Measurements from ENCODE around the gene THAP9.
"Not testable (repeated sequence)": the region's sequence is repeated elsewhere in the genome, so short reads cannot be mapped to it uniquely, and the experiment has no call there.

The THAP9 gene

GRCh38 chr4:82913305-82913704, 12.8 kb downstream of the THAP9 start:
- Histone ChIP-seq H3K36me3 (peaks cover 64% of the 10 kb centered on the region), H4K20me1 (no peaks in the 10 kb centered on the region)

GRCh38 chr4:82913968-82914367, 13.4 kb downstream of the THAP9 start:
- H3K9ac ChIP-seq, H3K4me3 ChIP-seq, H3K4me2 ChIP-seq, H3K27ac ChIP-seq, H3K9me3 ChIP-seq, H3K4me1 ChIP-seq, H3K27me3 ChIP-seq, H4K20me1 ChIP-seq: not testable (repeated sequence)
- H3K36me3 ChIP-seq = peaks cover 60% of the 10 kb centered on the region

More at GRCh38 chr4:82913305-82913704, 12.8 kb downstream of the THAP9 start:
- Histone ChIP-seq H3K4me2 (no peak overlapping the region), H3K27me3 (no peaks in the 10 kb centered on the region), H3K9ac (no peak overlapping the region), H3K27ac (no peak overlapping the region), H3K9me3 (no peaks in the 10 kb centered on the region), H3K4me1 (no peaks in the 10 kb centered on the region), H3K4me3 (no peak overlapping the region)
- TF ChIP-seq Cebpa-rat (IDR thresholded peaks at IDR 0.05) = no peak

- Histone ChIP-seq H3K4me3 (no peak overlapping the region), H3K27ac (no peak overlapping the region), H4K20me1 (no peaks in the 10 kb centered on the region), H3K4me2 (no peak overlapping the region), H3K9ac (no peak overlapping the region), H3K9me3 (no peaks in the 10 kb centered on the region), H3K4me1 (no peaks in the 10 kb centered on the region), H3K36me3 (peaks cover 54% of the 10 kb centered on the region), H3K27me3 (no peaks in the 10 kb centered on the region)
- TF ChIP-seq Cebpa-rat (IDR thresholded peaks at IDR 0.05) = no peak
These were observed 17.6 kb downstream of the THAP9 start for GRCh38 chr4:82918091-82918490.

GRCh38 chr4:82919386-82919785, 18.9 kb downstream of the THAP9 start:
- Histone ChIP-seq H3K4me3 (no peak overlapping the region), H3K4me2 (no peak overlapping the region), H3K9me3 (no peaks in the 10 kb centered on the region), H3K27ac (no peak overlapping the region), H3K9ac (no peak overlapping the region), H4K20me1 (no peaks in the 10 kb centered on the region), H3K4me1 (no peaks in the 10 kb centered on the region), H3K27me3 (no peaks in the 10 kb centered on the region), H3K36me3 (peaks cover 51% of the 10 kb centered on the region)
- no peak for TF ChIP-seq Cebpa-rat (IDR thresholded peaks at IDR 0.05)

DNA sequence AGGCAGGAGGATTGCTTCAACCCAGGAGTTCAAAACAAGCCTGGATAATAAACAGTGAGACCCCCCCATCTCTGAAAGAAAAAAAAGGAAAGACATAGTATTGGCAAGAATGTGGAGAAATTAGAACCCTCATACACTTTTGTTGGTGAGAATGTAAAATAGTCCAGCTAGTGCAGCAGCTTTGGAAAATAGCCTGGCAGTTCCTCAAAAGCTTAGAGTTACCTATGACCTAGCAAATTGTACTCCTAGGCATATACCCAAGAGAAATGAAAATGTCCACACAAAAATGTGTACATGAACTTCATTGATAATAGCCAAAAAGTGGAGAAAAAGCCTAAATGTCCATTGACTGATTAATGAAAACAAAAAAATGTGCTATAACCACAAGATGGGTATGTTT, 21.3 kb downstream of the THAP9 start:
- H3K4me3 ChIP-seq = no peak overlapping the region
- H3K36me3 ChIP-seq = peaks cover 38% of the 10 kb centered on the region
- no peak overlapping the region for H3K9ac ChIP-seq
- no peak for TF ChIP-seq Cebpa-rat (IDR thresholded peaks at IDR 0.05)
- H3K9me3 ChIP-seq = no peaks in the 10 kb centered on the region
- no peak overlapping the region for H3K27ac ChIP-seq
- H3K4me2 ChIP-seq = no peak overlapping the region
- H4K20me1 ChIP-seq = no peaks in the 10 kb centered on the region
- no peaks in the 10 kb centered on the region for H3K27me3 ChIP-seq
- no peaks in the 10 kb centered on the region for H3K4me1 ChIP-seq

DNA sequence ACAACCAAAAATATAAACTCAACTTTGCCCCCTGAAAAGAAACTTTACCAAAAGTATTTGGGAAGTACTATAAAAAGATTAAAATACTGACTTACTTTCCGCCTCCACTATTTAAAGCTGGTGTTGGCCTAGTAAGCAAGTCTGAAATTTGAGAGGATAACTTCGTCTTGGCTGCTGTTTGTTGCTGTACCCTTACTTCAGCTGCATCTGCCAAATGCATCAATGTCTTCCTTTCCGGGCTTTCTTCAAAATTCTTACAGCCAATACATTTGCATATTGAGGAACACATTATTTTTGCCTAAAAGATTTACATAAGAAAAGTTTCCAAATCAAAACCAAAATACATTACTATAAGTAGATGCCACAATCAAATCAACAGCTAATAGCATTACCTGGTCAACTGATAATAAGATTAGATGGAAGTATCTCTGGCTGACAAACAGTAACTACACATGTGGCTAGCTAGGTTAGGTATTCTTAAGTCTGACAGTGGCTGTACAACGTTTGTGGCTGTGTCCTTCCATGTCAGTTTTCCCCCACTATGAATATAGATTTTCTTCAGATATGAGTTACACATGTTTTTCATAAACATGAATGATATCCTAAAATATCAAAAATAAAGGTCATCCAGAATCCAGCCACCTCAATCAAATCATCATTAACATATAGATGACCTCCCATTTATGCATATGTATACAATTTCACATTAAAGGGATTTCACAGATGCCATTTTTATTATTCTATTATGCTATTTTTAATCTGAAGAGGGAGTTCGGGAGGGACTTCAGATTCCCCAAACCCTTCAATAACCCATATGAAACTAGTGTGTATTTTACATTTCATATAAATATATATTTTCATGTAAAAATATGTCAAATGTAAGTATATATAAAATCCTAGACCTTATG, 30.6 kb downstream of the THAP9 start:
- no peak for TF ChIP-seq Cebpa-rat (IDR thresholded peaks at IDR 0.05)
- peaks cover 84% of the 10 kb centered on the region for H3K36me3 ChIP-seq
- no peaks in the 10 kb centered on the region for H3K4me1 ChIP-seq

DNA sequence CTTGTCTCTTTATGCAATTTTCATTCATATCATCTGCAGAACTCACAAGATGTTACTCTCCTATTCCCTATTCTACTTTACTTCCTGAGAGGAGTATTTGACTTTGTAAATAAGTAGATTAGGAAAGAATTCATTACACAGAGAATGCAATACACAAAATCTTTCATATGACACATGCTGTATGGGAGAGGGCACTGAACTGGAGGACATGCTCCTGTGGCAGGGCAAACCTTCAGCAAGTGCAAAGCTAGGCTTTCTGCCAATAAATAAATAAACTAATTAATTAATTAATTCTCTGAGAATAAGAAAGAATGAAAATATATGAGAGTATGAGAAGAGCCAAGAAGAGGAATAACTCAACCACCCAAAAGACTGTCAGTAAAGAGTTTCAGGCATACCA, 33.9 kb downstream of the THAP9 start:
- H4K20me1 ChIP-seq = no peaks in the 10 kb centered on the region
- no peak overlapping the region for H3K27ac ChIP-seq
- H3K4me2 ChIP-seq = no peak overlapping the region
- TF ChIP-seq Cebpa-rat (IDR thresholded peaks at IDR 0.05) = no peak
- no peaks in the 10 kb centered on the region for H3K4me1 ChIP-seq
- H3K9me3 ChIP-seq = no peaks in the 10 kb centered on the region
- H3K4me3 ChIP-seq = no peak overlapping the region
- H3K36me3 ChIP-seq = peaks cover 95% of the 10 kb centered on the region
- H3K9ac ChIP-seq = no peak overlapping the region
- no peaks in the 10 kb centered on the region for H3K27me3 ChIP-seq

More for the DNA sequence above, 30.6 kb downstream of the THAP9 start:
- no peak overlapping the region for H3K9ac ChIP-seq
- no peaks in the 10 kb centered on the region for H3K27me3 ChIP-seq
- no peaks in the 10 kb centered on the region for H3K9me3 ChIP-seq
- H3K27ac ChIP-seq = no peak overlapping the region
- H4K20me1 ChIP-seq = no peaks in the 10 kb centered on the region
- H3K4me2 ChIP-seq = no peak overlapping the region
- H3K4me3 ChIP-seq = no peak overlapping the region

DNA sequence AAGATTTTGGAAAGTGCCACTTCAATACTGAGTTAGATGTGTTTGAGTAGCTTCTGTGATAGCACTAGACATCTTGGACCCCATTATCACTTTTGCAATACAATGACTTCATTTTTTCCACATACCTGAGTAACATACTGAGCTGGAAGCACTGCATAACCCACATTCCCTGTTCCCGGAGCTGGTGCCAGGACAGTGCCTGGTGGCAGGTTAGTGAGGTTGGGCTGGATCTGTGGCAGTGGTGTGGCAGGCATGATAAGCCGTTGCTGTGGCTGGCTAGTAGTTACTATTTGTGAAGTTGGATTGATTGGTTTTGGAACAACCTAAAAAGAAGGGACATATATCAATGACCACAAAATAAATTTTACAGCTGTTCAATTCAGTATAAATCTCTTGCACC, 38.9 kb downstream of the THAP9 start:
- Histone ChIP-seq H4K20me1 (no peaks in the 10 kb centered on the region), H3K9me3 (no peaks in the 10 kb centered on the region), H3K27me3 (no peaks in the 10 kb centered on the region), H3K4me1 (no peaks in the 10 kb centered on the region), H3K9ac (no peak overlapping the region), H3K4me3 (no peak overlapping the region), H3K27ac (no peak overlapping the region), H3K36me3 (peaks cover 92% of the 10 kb centered on the region), H3K4me2 (no peak overlapping the region)
- TF ChIP-seq Cebpa-rat (IDR thresholded peaks at IDR 0.05) = no peak

- H3K4me1 ChIP-seq = no peaks in the 10 kb centered on the region
- no peak overlapping the region for H3K4me3 ChIP-seq
- H3K27me3 ChIP-seq = no peaks in the 10 kb centered on the region
- H3K36me3 ChIP-seq = peaks cover 58% of the 10 kb centered on the region
- no peak for TF ChIP-seq Cebpa-rat (IDR thresholded peaks at IDR 0.05)
- H3K27ac ChIP-seq = no peak overlapping the region
- H3K4me2 ChIP-seq = no peak overlapping the region
- H3K9ac ChIP-seq = no peak overlapping the region
- H3K9me3 ChIP-seq = no peaks in the 10 kb centered on the region
- H4K20me1 ChIP-seq = no peaks in the 10 kb centered on the region
These were observed 47.0 kb downstream of the THAP9 start for GRCh38 chr4:82947498-82947897.

GRCh38 chr4:82948647-82949204, 48.2 kb downstream of the THAP9 start:
- peaks cover 5% of the 10 kb centered on the region; the same call in 1 of the 2 replicates for H3K9me3 ChIP-seq
- no peaks in the 10 kb centered on the region for H3K4me1 ChIP-seq
- H3K9ac ChIP-seq = no peak overlapping the region
- TF ChIP-seq Cebpa-rat (IDR thresholded peaks at IDR 0.05) = no peak
- H3K4me2 ChIP-seq = no peak overlapping the region
- no peak overlapping the region for H3K4me3 ChIP-seq
- no peaks in the 10 kb centered on the region for H3K27me3 ChIP-seq
- no peak overlapping the region for H3K27ac ChIP-seq
- H4K20me1 ChIP-seq = no peaks in the 10 kb centered on the region
- peaks cover 60% of the 10 kb centered on the region for H3K36me3 ChIP-seq

All from BLaER1 (cell line).